OCI-M1 (cell line): ENCODE results near the gene CD44.

Source experiments
- DNase-seq: peaks from one replicate; lab custom pipeline; 2025; lab: John Stamatoyannopoulos, UW

CD44 gene

GRCh38 chr11:35158701-35159510, 19.9 kb downstream of the CD44 start:
- DNase-seq, result no peak

- peak; percentile 46 for DNase-seq
These were observed 21.4 kb downstream of the CD44 start for GRCh38 chr11:35160246-35160824.

- DNase-seq, result no peak
These were observed 22.1 kb downstream of the CD44 start for GRCh38 chr11:35160902-35161597.

- DNase-seq, result peak; percentile 79
These were observed 23.8 kb downstream of the CD44 start for GRCh38 chr11:35162745-35163144.

- DNase-seq, result no peak
These were observed 24.2 kb downstream of the CD44 start for GRCh38 chr11:35163209-35163608.

GRCh38 chr11:35163702-35164496, 24.9 kb downstream of the CD44 start:
- DNase-seq, result peak; percentile 29

GRCh38 chr11:35165030-35165422, 26.1 kb downstream of the CD44 start:
- DNase-seq, result no peak

GRCh38 chr11:35165423-35166368, 26.7 kb downstream of the CD44 start:
- peak; percentile 34 for DNase-seq

- DNase-seq, result no peak
These were observed 27.7 kb downstream of the CD44 start for GRCh38 chr11:35166369-35167360.

GRCh38 chr11:35167426-35167954, 28.5 kb downstream of the CD44 start:
- DNase-seq, result no peak

- no peak for DNase-seq
These were observed 29.7 kb downstream of the CD44 start for GRCh38 chr11:35168671-35169070.

- no peak for DNase-seq
These were observed 30.1 kb downstream of the CD44 start for GRCh38 chr11:35169112-35169511.

- no peak for DNase-seq
These were observed 30.8 kb downstream of the CD44 start for GRCh38 chr11:35169754-35170153.

GRCh38 chr11:35170503-35170902, 31.5 kb downstream of the CD44 start:
- DNase-seq, result no peak

GRCh38 chr11:35171226-35171625, 32.3 kb downstream of the CD44 start:
- no peak for DNase-seq

- DNase-seq, result no peak
These were observed 34.1 kb downstream of the CD44 start for GRCh38 chr11:35173011-35173511.

GRCh38 chr11:35173616-35174566, 34.9 kb downstream of the CD44 start:
- DNase-seq, result no peak

- peak; percentile 81 for DNase-seq
These were observed 35.7 kb downstream of the CD44 start for GRCh38 chr11:35174666-35175065.
